NCI-H774 (cell line): ENCODE data around the gene CADM4.
"Not testable (repeated sequence)": the region's sequence is repeated elsewhere in the genome, so short reads cannot be mapped to it uniquely, and the experiment has no call there.

ENCODE experiments used
- DNase-seq: peaks from one replicate; lab custom pipeline; 2025; lab: John Stamatoyannopoulos, UW

The CADM4 gene, protein sequence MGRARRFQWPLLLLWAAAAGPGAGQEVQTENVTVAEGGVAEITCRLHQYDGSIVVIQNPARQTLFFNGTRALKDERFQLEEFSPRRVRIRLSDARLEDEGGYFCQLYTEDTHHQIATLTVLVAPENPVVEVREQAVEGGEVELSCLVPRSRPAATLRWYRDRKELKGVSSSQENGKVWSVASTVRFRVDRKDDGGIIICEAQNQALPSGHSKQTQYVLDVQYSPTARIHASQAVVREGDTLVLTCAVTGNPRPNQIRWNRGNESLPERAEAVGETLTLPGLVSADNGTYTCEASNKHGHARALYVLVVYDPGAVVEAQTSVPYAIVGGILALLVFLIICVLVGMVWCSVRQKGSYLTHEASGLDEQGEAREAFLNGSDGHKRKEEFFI

DNA sequence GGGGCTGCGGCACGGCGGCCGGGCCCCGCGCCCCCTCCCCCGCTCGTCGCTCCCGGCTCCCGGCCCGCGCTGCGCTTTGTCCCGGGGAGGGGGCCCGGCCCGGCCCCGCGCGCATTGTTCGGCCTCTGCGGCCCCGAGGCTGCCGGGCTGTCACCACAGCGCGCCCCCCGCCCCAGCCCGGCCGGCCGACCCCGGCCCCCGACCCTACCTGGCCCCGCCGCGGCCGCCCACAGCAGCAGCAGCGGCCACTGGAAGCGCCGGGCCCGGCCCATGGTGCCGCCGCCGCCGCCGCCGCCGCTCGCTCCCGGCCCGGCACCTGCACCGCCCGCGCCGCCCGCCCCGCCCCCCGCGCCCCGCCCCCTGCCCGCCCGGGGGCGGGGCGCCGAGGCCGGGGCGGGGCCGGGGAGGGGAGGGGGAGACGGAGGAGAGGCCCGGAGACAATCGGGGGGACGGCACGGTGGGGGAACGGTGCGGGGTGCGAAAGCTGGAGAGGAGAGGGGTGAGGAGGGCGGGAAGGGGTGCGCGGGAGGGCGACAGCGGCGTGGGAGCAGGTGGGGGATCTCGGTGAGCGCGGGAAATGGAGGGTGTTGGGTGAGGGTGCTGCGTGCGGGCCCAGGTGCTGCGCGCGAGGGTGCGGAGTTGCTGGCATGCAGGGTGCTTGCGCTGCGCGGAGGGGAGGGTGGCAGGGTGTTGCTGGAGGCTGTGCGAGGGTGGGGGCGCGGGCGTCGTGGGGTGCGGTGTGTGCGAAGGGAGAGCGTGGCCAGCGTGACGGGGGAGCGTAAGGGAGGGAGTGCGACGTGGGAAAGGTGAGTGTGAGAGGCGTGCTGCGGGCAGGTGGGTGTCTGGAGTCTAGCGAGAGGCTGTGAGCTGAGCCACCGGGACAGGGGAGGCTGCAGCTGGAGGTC is at the start of gene CADM4:
Gene CADM4, minus strand, starts transcription at position 332 of the 905 bp plus-strand sequence. Its CDS starts 60 bp downstream, at position 272.
- DNase-seq: peak; percentile 42

DNA sequence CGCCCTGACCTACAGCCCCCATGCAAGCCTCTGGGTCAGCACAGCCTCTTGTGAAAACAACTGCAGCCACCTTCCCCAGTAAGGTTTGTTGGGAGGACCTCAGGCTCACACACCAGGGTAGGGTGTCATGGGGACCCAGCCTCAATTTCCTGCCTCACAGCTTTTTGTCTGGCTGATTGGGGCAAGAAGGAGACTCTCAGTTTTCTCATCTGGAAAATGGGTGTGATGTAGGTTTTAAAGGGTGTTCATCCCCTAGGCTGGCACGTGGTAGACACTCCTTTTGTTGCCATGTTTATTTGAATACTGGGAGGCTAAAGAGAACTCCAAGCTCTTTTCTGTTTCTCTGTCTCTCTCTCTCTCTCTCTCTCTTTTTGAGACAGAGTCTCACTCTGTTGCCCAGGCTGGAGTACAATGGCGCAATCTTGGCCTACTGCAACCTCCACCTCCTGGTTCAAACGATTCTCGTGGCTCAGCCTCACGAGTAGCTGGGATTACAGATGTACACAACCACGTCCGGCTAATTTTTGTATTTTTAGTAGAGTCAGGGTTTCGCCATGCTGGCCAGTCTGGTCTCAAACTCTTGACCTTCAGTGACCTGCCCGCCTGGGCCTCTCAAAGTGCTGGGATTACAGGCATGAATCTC is 48.5 kb upstream of the CADM4 start:
- no peak for DNase-seq

DNA sequence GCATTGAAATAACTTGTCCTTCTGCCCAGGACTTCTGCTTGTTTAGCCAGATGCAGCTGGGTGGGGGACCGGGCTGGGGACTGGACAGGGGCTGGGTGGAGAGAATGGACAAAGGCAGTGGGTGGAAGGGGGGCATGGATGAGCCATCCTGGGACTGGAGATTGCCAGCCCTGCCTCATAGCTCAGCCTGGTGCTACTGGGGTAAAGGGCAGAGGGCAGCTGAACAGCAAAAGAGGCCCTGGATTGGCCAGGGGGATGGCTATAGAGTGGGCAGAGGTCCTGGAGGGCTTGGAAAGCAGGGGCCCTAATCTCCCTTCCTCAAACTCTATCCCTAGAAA is 48.0 kb upstream of the CADM4 start:
- no peak for DNase-seq

DNA sequence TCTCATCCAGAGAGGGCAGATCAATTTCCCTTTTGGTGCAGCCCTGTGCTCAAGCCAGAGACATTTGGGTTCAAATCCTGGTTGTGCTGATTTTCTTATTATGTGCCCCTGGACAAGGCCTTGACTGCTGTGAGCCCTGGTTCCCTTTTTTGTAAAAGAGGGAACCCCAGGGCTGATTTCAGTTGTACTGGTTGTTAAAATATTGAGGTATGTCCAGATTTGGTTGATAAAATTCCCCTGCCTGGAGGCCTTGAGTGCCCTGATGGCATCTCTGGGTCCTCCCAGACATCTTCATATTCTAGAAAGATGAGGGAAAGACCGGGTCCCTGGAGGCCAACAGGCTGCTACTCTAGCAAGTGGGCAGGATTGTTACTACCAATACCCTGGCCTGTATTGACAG is 44.7 kb upstream of the CADM4 start:
- DNase-seq: no peak

DNA sequence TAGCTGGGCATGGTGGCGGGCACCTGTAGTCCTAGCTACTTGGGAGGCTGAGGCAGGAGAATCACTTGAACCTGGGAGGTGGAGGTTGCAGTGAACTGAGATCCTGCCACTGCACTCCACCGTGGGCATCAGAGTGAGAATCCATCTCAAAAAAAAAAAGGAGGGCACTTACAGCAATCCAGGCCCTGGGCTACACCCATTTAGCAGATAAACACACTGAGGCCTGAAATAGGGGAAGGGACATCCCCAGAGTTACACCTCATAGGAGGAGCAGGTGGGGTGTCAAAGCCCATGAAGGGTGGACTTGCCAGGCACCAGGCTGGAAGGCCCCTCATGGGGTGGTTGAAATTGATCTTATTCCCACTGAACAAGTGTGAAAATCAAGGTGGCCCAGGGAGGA is 44.3 kb upstream of the CADM4 start:
- DNase-seq: no peak

DNA sequence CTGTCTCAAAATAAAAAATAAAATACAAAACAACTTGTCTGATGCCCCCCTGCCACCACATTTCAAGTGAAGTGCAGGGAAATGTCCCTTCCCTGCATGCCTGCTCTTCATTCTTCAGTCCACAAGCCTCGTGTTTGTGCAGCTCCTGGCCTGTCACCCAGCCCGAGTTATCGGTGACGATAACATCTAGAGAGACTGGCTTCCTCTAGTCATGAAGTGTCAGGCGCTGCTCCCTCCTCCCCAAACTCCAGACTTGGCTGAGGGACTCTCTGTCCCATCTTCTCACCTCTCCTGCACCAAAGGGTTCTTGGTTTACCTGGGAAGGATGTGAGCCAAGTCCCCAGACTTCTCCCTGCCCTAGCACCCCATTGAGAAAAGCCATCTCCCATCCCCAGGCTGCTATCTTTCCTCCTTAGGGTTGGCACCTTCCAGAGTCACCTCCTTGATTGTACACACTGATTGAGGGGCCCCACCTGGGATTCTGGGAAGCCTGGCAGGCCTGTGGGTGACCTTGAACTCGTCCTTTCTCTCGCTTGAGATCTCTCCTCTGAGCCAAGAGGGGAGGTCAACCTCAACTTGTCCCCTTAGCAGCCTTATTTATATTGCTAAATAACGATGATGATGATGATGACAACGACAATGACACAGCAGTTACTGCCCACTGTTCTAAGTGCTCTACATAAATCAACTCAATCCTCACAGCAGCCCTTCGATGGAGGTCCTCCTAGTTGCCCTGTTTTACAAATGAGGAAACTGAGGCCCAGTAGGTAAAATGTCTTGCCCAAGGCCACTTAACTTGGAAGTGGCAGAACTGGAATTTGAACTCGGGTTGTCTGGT is 43.4 kb upstream of the CADM4 start:
- no peak for DNase-seq

DNA sequence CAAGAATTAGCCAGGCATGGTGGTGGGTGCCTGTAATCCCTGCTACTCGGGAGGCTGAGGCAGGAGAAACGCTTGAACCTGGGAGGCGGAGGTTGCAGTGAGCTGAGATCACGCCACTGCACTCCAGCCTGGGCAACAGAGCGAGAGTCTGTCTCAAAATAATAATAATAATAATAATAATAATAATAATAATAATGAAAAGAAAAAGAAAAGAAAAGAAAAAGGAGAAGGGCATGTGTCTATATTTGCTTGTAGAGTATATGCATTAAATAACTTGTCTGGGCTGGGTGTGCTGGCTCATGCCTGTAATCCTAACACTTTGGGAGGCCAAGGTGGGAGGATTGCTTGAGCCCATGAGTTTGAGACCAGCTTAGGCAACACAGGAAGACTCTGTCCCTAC is 42.6 kb upstream of the CADM4 start:
- not testable (repeated sequence) for DNase-seq

DNA sequence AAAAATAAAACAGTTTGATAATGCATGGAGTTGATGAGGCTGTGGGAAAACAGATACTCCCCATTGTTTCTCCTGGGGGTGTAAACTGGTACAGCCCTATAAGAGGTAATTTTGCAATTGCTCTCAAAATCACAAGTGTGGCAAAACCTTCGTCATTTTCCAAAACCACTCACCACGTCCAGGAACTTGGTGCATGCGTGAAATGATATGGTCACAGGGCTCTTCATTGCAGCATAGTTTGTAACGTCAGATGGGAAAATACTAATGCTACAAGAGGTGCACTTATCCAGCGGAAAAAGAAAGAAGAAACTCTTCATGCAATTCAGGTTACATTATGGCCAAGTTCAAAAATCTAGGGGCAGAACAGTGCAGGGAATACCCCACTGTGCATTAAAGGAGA is 42.2 kb upstream of the CADM4 start:
- no peak for DNase-seq

DNA sequence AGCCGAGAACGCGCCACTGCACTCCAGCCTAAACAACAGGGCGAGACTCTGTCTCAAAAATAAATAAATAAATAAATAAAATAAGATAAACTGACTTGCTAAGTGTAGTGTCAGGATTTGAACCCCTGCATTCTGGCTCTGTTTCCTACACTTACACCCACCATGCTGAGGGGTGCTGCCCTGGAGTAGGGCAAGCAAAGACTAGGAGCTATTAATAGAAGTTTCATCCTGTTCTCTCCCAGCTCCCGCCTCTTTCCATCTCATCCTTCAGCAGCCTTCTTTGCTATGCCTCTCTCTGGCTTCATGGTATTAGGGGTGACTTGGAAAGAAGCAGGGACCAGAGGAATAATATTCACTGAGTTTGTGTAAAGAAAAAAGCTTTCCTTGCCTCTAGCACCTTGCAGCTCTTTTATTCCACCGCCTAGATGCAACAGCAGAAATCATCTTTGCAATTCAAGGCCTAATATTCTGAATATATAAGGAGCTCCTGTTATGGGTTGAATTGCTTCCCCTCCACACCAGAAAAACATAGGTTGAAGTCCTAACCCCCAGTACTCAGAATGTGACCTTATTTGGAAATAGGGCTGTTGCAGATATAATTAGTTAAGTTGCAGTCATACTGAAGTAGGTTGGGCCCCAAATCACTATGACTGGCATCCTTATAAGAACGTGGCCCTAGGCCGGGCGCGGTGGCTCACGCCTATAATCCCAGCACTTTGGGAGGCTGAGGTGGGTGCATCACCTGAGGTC is 39.0 kb upstream of the CADM4 start:
- no peak for DNase-seq

DNA sequence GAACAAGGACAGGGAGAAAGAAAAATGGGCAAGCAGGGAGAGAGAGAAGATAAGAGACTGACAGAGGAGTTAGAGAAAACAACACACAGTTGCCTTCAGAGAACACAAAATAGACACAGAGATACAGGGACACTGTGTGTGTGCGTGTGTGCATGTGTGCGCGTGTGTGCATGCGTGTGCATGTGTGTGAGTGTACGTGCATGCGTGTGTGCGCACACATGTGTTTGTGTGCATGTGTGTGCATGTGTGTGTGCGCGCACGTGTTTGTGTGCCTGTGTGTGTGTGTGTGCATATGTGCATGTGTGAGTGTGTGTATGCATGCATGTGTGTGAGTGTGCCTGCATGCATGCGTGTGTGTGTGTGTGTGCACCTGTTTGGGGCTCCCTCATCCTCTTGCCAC is 36.3 kb upstream of the CADM4 start:
- no peak for DNase-seq

DNA sequence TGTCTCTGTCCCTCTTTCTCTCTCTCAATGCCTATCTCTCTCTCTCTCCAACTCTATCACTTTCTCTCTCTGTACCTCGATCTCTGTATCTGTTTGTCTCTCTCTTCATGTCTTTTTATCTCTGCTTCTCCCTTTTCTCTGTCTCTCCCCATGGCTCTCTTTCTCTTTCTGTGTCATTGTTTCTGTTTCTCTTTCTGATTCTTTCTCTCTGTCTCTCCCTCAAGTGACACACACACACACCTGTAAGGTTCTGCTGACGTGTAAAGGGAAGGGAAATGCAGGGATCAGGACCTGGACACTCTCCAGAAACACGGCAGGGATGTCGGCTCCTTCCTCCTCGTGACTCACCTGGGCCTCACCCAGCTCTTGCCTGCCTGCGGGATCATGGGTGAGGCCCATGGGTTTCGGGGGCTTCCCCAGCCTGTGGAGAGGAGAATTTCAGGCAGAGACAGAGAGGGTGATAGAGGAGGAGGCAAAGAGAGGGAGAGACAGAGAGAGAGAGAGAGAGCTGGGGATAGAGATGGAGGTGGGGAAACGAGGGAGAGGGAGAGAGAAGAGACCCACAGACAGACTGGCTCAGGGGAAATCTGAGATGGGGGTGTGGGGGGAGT is 35.7 kb upstream of the CADM4 start:
- DNase-seq: no peak

DNA sequence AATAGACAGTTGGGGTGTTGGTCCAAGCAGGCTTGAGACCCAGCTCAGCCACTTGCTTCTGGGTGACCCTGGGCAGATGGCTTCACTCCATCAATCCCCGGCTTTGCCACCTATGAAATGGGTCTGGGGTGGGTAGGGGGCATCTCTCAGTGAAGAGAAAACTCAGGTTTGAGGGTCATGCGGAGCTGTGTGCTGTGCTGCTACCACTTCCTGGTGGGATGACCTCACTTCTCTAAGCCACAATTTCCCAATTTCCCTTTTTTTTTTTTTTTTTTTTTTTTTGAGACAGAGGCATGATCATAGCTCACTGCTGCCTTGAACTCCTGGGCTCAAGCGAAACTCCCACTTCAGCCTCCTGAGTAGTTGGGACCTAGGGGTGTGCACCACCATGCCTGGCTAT is 34.9 kb upstream of the CADM4 start:
- DNase-seq: no peak

DNA sequence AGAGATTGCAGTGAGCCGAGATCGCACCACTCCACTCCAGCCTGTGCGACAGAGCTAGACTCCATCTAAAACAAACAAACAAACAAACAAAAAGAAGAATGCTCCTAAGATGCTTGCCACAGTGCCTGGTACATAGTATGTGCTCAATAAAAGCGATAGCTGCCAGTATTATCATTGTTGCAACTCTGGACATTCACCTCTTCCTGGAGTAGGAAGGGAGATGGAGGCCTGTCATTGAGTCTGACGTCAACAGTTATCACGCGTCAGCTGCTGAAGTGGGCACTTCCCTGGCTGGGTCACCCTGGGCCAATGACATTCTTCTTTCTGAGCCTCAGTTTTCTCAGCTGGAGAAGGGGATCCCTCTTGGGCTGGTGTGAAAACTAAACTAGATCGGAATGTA is 34.5 kb upstream of the CADM4 start:
- DNase-seq: no peak

DNA sequence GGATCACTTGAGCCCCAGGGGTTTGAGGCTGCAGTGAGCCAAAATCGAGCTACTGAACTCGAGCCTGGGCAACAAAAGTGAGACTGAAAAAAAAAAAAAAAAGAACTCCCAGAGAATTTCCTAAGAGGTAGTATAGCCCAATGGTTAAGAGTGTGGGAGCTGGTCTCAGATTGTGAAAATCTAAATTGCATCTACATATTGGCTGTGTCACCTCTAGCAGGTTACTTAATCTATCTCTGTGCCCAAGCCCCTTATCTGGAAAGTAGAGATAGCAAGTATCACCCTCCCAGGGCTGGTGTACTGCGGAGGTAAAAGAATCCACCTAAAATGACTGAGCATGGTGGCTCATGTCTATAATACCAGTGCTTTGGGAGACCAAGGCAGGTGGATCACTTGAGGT is 34.0 kb upstream of the CADM4 start:
- DNase-seq: no peak

DNA sequence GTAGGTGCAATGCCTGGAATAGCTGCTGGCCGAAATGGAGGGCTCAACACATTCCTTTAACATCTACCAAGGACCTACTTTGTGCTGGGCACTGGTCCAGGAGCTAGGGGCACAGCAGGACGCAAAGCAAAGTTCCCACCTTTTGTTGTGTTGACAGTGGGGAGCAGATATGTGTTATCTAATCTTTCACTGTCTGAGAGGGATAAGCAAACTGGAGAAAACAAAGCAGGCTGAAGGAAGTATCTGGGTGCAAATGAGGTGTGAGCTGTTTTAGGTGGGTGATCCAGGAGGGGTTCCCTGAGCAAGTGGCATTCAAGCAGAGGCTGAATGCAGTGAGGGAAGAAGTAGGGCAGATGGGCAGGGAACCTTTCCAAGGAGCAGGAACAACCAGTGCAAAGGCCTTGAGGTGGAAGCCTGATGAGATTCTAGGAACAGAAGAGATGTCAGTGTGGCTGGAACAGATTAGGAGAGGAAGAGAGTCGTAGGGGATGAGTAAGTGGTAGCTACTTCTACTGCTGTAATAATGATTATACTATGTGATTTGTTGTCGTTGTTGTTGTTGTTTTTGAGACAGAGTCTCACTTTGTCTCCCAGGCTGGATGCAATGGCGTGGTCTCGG is 32.5 kb upstream of the CADM4 start:
- no peak for DNase-seq

DNA sequence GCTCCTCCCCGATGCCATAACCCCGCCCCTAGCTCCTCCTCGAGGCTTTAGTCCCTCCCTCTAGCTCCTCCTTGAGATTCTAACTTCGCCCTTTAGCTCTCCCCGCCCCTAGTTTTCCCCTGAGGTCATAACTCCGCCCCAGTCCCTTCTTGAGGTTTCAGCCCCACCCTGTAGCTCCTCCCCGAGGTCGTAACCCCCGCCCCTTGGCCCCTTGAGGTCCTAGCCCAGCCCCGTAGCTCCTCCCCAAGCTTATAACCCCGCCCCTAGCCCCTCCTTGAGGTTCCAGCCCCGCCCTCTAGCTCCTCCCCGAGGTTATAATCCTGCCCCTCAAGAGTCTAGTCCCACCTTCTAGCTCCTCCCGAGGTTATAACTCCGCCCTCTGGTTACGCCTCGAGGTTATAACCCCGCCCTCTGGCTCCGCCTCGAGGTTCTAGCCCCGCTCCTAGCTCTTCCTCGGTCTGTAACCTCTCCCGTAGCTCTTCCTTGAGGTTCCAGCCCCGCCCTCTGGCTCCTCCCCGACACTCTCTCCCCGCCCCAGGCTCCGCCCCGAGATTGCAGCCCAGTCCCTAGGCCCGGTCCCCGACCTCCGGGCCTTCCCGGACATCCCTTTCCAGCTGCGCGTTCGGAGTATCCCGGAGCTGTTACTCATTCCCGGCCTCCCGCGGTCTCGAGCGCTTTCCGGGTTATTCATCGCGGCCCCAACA is 28.9 kb upstream of the CADM4 start:
- peak; percentile 99 for DNase-seq

DNA sequence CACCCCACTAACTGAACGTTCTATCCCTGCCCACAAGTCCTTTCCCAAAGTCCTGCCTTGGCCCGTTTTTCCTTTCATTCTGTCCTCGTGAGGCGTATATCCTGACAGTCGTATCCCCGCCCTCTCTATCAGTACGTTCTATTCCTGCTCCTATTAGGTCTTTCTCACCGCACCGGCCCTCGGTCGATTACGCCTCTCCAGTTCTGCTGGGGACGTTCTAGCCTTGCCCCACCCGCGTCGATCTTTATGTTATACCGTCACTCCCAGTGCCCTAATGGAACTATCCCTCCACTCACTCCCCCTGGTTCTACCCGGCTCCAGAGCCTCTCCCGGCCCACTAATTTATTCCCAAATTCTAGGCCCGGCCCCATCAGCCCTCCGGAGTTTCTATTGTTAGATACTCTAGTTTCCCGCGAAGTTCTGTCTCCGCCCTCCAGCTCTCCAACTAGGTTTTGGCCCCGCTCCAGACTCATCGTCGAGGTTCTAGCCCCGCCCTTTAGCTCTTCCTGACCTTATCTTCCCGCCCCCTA is 28.3 kb upstream of the CADM4 start:
- DNase-seq: no peak

DNA sequence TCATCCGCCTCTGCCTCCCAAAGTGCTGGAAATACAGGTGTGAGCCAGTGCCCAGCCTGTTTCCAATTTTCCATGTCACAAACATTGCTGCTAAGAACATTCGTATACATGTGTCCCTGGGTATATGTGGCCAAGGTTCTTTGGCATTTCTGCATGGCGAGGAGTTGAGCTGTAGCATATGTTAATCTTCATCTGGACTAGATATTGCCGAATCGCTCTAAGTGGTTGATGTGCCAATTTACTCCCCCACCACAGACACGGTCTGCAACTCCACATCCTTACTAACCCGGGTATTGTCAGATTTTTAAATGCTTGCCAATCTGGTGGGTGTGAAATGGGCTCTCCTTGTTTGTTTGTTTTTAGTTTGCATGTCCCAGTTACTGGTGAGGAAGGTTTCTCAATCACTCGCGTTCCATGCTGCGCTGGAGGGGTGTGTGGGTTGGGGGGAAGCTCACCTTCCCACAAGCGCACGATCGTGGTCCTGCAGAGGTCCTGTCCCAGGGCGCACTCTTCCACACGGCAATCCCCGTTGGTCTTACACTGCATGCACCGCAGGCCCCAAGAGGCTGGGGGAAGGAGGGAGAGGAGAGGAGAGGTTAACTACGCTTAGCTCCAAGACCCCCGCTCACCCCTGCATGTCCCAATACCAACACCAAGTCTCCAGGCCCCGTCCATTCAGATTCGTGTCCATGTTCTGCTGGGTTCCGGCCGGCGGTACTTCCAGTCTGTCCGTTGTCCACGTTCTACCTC is 27.7 kb upstream of the CADM4 start:
- DNase-seq: no peak

DNA sequence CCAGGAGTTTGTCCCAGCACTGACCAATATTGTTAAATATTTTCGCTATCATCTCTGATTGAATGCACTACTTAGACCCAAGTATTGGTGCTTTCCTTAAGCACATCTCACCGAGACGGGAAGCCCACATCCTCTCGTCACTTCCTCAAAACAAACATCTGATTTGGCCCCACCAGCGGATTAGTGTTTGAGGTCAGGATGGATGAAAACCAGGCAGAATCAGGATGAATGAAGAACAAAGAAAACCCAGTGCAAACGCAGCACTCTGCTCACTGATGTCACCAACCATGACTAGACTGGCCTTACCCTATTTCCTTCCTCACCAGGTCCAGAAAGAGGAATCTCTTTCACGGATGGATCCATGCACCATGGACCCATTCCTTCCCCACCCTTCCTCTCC is 24.4 kb upstream of the CADM4 start:
- DNase-seq: no peak
